Thymus (tissue), 11 donors: ENCODE measurements around the gene ANKRD35. TPM values are rescaled to one million over a fixed set of nuclear protein-coding genes. Genes with fewer than 3 reads are reported as not detected.
"Not testable (repeated sequence)": the region's sequence is repeated elsewhere in the genome, so short reads cannot be mapped to it uniquely, and the experiment has no call there.

Experiments used
- DNase-seq, 9 donors: peaks; one replicate each; pipeline ENCODE4 v3.0.0-alpha.2; 2013; ENCODE audit warnings: low spot score in 9 of 9, low read depth in 6 of 9, missing footprints in 1 of 9
- H3K27ac ChIP-seq, 2 donors: one replicate each; pipeline ENCODE4 v1.5.1; 2013; ENCODE audit warnings: control low read depth in 1 of 2, low read depth in 1 of 2, low read length in 1 of 2, mild to moderate bottlenecking in 1 of 2, moderate library complexity in 1 of 2
- H3K27me3 ChIP-seq, 2 donors: one replicate each; pipeline ENCODE4 v1.5.1; 2013; ENCODE audit warnings: low read length in 1 of 2; ENCODE audit not compliant: control insufficient read depth in 2 of 2, insufficient read depth in 1 of 2
- H3K36me3 ChIP-seq, 2 donors: one replicate each; pipeline ENCODE4 v1.5.1; 2013; ENCODE audit warnings: low read length in 1 of 2, mild to moderate bottlenecking in 1 of 2, moderate library complexity in 1 of 2; ENCODE audit not compliant: control insufficient read depth in 2 of 2, insufficient read depth in 2 of 2
- H3K4me1 ChIP-seq, 2 donors: one replicate each; pipeline ENCODE4 v1.5.1; 2013; ENCODE audit warnings: low read length in 2 of 2; ENCODE audit not compliant: control insufficient read depth in 2 of 2, insufficient read depth in 2 of 2
- H3K4me3 ChIP-seq, 2 donors: one replicate each; pipeline ENCODE4 v1.5.1; 2013; ENCODE audit warnings: low read length in 2 of 2, control low read depth in 1 of 2, mild to moderate bottlenecking in 1 of 2
- H3K9me3 ChIP-seq, 2 donors: one replicate each; pipeline ENCODE4 v1.5.1; 2013; ENCODE audit warnings: low read length in 1 of 2, mild to moderate bottlenecking in 1 of 2; ENCODE audit not compliant: control insufficient read depth in 2 of 2, insufficient read depth in 1 of 2
- WGBS: extraction: QIAGEN DNeasy Blood & Tissue Kit; methylation state at CpG from one replicate; pipeline ENCODE4 v1.1.7; 2013; 5-methylcytosine and 5-hydroxymethylcytosine counted together
- polyA plus RNA-seq: library from polyadenylated mRNA; stranded (reverse); fragments of 200-250 nt; gene quantifications from one replicate; pipeline ENCODE4 v1.2.3, GENCODE V29; 2013
- total RNA-seq: library from RNA; stranded (reverse); fragments of 120-200 nt; gene quantifications from one replicate; pipeline ENCODE4 v1.2.4, GENCODE V29; 2013
- donor health status: healthy.

The ANKRD35 gene
- total and polyA plus RNA-seq, 2 donors, result 0.28 to 2.7 TPM

- H3K36me3 ChIP-seq, result peaks cover 30 to 48% of the 10 kb centered on the region in 2 donors
- H3K27ac ChIP-seq, result no peak overlapping the region
- no peaks in the 10 kb centered on the region for H3K27me3 ChIP-seq
- 96% methylated on average over 2 of the region's 2 CpGs for WGBS
- H3K9me3 ChIP-seq, result no peaks in the 10 kb centered on the region
- H3K4me1 ChIP-seq, result peaks cover 0 to 2% of the 10 kb centered on the region in 2 donors
- no peak for DNase-seq
- no peak overlapping the region for H3K4me3 ChIP-seq
Measured at GRCh38 chr1:145826030-145826429, 59.6 kb downstream of the ANKRD35 start.

DNA sequence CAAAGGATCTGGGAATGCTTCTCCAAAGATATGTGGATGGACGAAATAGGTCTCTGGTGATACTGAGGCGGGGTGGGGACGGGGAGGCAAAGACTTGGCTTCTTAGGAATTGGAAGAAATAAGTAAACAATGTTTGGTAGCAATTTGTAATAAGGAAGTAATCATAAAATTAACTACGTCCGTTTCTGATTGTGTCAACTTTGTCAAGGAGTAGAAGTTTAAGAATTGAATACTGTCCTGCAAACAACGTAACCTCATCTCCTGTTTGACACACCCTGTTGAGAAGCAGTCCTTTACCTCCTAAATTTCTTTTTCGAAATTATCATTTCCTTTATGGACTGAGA lies 61.2 kb downstream of the ANKRD35 start:
- peaks cover 21 to 32% of the 10 kb centered on the region in 2 donors for H3K36me3 ChIP-seq
- WGBS, result under 1% methylated on average over 7 of the region's 7 CpGs
- no peaks in the 10 kb centered on the region for H3K9me3 ChIP-seq
- DNase-seq, result no peak
- H3K27ac ChIP-seq, result peak overlapping the region; percentile 71 to 91
- peaks cover 0 to 2% of the 10 kb centered on the region in 2 donors for H3K4me1 ChIP-seq
- peak overlapping the region; percentile 88 to 89 for H3K4me3 ChIP-seq
- no peaks in the 10 kb centered on the region for H3K27me3 ChIP-seq

DNA sequence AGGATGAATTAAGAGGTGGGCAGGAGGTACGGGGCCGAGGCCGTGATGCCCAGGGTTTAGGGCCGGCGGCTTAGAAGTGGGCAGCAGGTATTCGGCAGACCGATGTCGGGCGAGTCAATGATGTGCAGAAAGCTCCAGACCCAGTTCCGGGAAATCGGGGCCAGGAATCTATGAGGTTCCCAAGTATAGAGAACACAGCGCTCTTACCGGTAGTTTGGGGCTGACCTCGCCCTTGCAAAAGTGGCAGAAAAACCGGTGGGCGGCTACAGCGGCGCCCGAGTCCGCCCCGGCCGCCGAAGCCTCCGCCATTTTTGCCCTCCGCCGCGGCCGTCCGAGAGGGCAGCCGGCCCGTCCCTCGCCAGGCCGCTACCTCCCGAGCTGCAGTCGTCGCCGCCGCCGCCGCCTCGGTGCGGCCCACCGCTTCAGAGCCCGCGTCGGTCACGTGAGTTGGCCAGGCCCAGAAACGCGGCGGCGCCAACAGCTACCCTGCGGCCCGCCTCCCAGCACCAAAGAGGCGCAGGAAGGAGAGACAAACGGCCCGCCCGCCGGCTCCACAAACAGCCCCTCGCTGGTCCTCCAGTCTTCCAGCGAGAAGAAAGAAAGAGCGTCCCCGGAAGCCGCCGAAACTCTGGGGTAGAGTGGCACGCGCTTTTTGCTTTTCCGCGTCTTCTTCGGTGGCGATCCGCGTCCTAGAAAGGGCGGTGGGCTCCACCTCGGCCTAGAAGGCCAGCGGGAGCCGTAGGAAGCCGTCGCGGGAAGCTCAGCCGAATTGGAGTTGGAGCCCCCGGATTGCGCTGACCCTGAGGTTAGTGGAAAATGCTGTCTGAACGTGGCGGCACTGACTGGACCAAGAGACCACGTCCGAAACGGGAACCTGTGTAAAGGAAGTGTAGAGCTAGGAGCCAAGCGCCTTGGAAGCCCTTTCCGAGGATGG lies 61.8 kb downstream of the ANKRD35 start, which contains the start of the genes POLR3C and RNF115:
POLR3C (plus strand) TSS at position 636 of the 934 bp plus-strand sequence. CDS start 1,577 bp downstream, outside the sequence.
RNF115 (minus strand) TSS at position 531 of the 934 bp plus-strand sequence; CDS start at position 309, 222 bp downstream.
- Histone ChIP-seq H3K27ac (peak within 1 kb of the TSS; percentile 71 to 91), H3K4me1 (peaks cover 0 to 2% of the 10 kb centered on the region in 2 donors), H3K36me3 (peaks cover 16 to 26% of the 10 kb centered on the region in 2 donors), H3K27me3 (no peaks in the 10 kb centered on the region), H3K9me3 (no peaks in the 10 kb centered on the region), H3K4me3 (peak within 1 kb of the TSS; percentile 88 to 89)
- peak in 8 of 9 donors; percentile 51 to 94 (median 86) for DNase-seq
- 1% methylated on average over 89 of the region's 89 CpGs for WGBS

DNA sequence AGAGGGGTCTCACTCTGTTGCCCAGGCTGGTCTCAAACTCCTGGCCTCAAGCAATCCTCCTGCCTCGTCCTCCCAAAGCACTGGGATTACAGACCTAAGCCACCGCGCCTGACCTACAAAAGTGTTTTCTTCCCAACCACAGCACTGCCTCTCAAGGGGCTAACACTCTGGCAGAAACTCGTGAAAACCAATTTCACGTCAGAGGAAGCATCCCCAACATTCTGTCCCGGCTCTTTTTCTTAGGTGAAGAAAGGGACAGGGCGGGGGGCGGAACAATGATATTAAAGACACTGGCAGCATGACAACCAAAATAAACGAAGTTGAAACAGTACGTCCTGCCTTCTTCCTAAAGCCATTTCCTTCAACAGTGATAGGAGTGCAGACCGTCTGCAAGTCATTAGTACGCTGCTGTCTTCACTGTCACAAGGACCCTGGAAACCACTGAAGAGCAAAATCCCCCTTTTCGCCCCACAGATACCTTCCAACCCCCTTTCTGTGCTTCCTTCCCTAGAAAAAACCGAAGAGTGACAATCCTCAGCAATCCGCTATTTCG lies 62.8 kb downstream of the ANKRD35 start:
- DNase-seq, H3K4me1 ChIP-seq, H3K4me3 ChIP-seq, H3K27me3 ChIP-seq, H3K9me3 ChIP-seq, H3K27ac ChIP-seq: not testable (repeated sequence)
- H3K36me3 ChIP-seq, result peaks cover 10 to 17% of the 10 kb centered on the region in 2 donors
- WGBS, result 51% methylated on average over 4 of the region's 16 CpGs

GRCh38 chr1:145818095-145818494 lies 67.6 kb downstream of the ANKRD35 start:
- not testable (repeated sequence) for DNase-seq, H3K27ac ChIP-seq, H3K36me3 ChIP-seq, H3K27me3 ChIP-seq, H3K4me1 ChIP-seq, H3K9me3 ChIP-seq, H3K4me3 ChIP-seq
- 34% methylated on average over 4 of the region's 6 CpGs for WGBS

Other genes starting within 250 kb of the ANKRD35 start
- gene PDZK1, start 178.5 kb downstream of the ANKRD35 start, total RNA-seq, result 0.90 TPM
- gene PDZK1, start 178.5 kb downstream of the ANKRD35 start, polyA plus RNA-seq, result 1.5 TPM
- gene CD160, start 166.4 kb downstream of the ANKRD35 start, total RNA-seq, result 0.76 TPM
- 0.25 TPM for gene CD160, start 166.4 kb downstream of the ANKRD35 start, polyA plus RNA-seq
- 8.8 TPM for gene RNF115, start 61.8 kb downstream of the ANKRD35 start, total RNA-seq
- gene RNF115, start 61.8 kb downstream of the ANKRD35 start, polyA plus RNA-seq, result 12.3 TPM
- gene POLR3C, start 61.7 kb downstream of the ANKRD35 start, total RNA-seq, result 26.7 TPM
- 17.2 TPM for gene POLR3C, start 61.7 kb downstream of the ANKRD35 start, polyA plus RNA-seq
- gene NUDT17, start 40.2 kb downstream of the ANKRD35 start, total RNA-seq, result 3.7 TPM
- 6.0 TPM for gene NUDT17, start 40.2 kb downstream of the ANKRD35 start, polyA plus RNA-seq
- gene PIAS3, start 26.8 kb downstream of the ANKRD35 start, total RNA-seq, result 6.0 TPM
- 29.9 TPM for gene PIAS3, start 26.8 kb downstream of the ANKRD35 start, polyA plus RNA-seq
- 0.57 TPM for gene ITGA10, start 24.2 kb upstream of the ANKRD35 start, total RNA-seq
- gene ITGA10, start 24.2 kb upstream of the ANKRD35 start, polyA plus RNA-seq, result 10.3 TPM
- gene PEX11B, start 32.9 kb upstream of the ANKRD35 start, total RNA-seq, result 32.9 TPM
- 38.1 TPM for gene PEX11B, start 32.9 kb upstream of the ANKRD35 start, polyA plus RNA-seq
- 225 TPM for gene RBM8A, start 41.6 kb upstream of the ANKRD35 start, total RNA-seq
- 112 TPM for gene RBM8A, start 41.6 kb upstream of the ANKRD35 start, polyA plus RNA-seq
- gene LIX1L, start 72.2 kb upstream of the ANKRD35 start, total RNA-seq, result 13.1 TPM
- gene LIX1L, start 72.2 kb upstream of the ANKRD35 start, polyA plus RNA-seq, result 22.0 TPM
- 0.19 TPM for gene ANKRD34A, start 78.7 kb upstream of the ANKRD35 start, total RNA-seq
- gene ANKRD34A, start 78.7 kb upstream of the ANKRD35 start, polyA plus RNA-seq, result 0.89 TPM
- gene POLR3GL, start 78.8 kb upstream of the ANKRD35 start, total RNA-seq, result 37.5 TPM
- gene POLR3GL, start 78.8 kb upstream of the ANKRD35 start, polyA plus RNA-seq, result 89.6 TPM
- 336 TPM for gene TXNIP, start 110.7 kb upstream of the ANKRD35 start, total RNA-seq
- 1,022 TPM for gene TXNIP, start 110.7 kb upstream of the ANKRD35 start, polyA plus RNA-seq
- gene HJV, start 135.9 kb upstream of the ANKRD35 start, total RNA-seq, result 0.38 TPM
- 0.62 TPM for gene HJV, start 135.9 kb upstream of the ANKRD35 start, polyA plus RNA-seq